ENCODE results near the gene HAT1.

DNA sequence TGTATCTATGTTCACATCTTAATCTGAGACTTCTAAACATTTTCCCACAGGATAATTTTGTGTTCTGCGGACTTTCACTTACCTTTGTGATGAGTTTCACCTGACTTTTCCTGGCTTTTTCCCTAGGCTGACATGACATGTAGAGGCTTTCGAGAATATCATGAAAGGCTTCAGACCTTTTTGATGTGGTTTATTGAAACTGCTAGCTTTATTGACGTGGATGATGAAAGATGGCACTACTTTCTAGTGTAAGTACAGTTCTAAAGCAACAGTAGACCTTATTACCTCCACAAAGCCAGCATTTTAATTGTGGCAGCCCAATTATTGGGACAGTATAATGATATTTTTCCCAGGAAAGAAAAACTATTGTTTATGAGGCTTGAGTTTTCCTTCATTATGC, 43.4 kb downstream of the HAT1 start:
- TF ChIP-seq, protein P1, sequence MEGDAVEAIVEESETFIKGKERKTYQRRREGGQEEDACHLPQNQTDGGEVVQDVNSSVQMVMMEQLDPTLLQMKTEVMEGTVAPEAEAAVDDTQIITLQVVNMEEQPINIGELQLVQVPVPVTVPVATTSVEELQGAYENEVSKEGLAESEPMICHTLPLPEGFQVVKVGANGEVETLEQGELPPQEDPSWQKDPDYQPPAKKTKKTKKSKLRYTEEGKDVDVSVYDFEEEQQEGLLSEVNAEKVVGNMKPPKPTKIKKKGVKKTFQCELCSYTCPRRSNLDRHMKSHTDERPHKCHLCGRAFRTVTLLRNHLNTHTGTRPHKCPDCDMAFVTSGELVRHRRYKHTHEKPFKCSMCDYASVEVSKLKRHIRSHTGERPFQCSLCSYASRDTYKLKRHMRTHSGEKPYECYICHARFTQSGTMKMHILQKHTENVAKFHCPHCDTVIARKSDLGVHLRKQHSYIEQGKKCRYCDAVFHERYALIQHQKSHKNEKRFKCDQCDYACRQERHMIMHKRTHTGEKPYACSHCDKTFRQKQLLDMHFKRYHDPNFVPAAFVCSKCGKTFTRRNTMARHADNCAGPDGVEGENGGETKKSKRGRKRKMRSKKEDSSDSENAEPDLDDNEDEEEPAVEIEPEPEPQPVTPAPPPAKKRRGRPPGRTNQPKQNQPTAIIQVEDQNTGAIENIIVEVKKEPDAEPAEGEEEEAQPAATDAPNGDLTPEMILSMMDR (conservative IDR thresholded peaks at IDR 0.05; ENCODE audit: low read length), result no peak
- no peak for TF ChIP-seq EZH2phosphoT487 (IDR thresholded peaks at IDR 0.05; ENCODE audit: borderline replicate concordance)

All from Loucy (cell line).